Anterior cingulate cortex (tissue), 58 donors: ENCODE data around the gene ATG7.
A peak's percentile ranks its signal among the peaks of the same experiment; 100 is the strongest.
"Not testable (repeated sequence)": the region's sequence is repeated elsewhere in the genome, so short reads cannot be mapped to it uniquely, and the experiment has no call there.

Source experiments
- DNase-seq, 58 donors: peaks; one replicate each; lab custom pipeline; 2025; lab: John Stamatoyannopoulos, UW

Gene ATG7

GRCh38 chr3:11452885-11453847 is 181.0 kb downstream of the ATG7 start:
- peak in 25 of 58 donors; percentile 8 to 64 (median 34) for DNase-seq

GRCh38 chr3:11455956-11456355 is 183.8 kb downstream of the ATG7 start:
- no peak for DNase-seq

- no peak for DNase-seq
These were observed 184.9 kb downstream of the ATG7 start for GRCh38 chr3:11457135-11457534.

- no peak for DNase-seq
These were observed 187.1 kb downstream of the ATG7 start for GRCh38 chr3:11459186-11459824.

- DNase-seq, result no peak
These were observed 189.0 kb downstream of the ATG7 start for GRCh38 chr3:11461226-11461625.

- DNase-seq, result not testable (repeated sequence)
These were observed 190.5 kb downstream of the ATG7 start for GRCh38 chr3:11462673-11463072.

GRCh38 chr3:11463591-11463990 is 191.4 kb downstream of the ATG7 start:
- DNase-seq, result no peak

GRCh38 chr3:11464356-11464755 is 192.2 kb downstream of the ATG7 start:
- DNase-seq, result peak in 12 of 58 donors; percentile 5 to 36 (median 12)

GRCh38 chr3:11465744-11466616 is 193.8 kb downstream of the ATG7 start:
- DNase-seq, result peak in 8 of 58 donors; percentile 3 to 63 (median 13)

- no peak for DNase-seq
These were observed 195.7 kb downstream of the ATG7 start for GRCh38 chr3:11467875-11468274.

GRCh38 chr3:11470031-11470853 is 198.0 kb downstream of the ATG7 start:
- no peak for DNase-seq

GRCh38 chr3:11475324-11475723 is 203.1 kb downstream of the ATG7 start:
- DNase-seq, result no peak

- no peak for DNase-seq
These were observed 204.5 kb downstream of the ATG7 start for GRCh38 chr3:11476735-11477144.

- no peak for DNase-seq
These were observed 205.3 kb downstream of the ATG7 start for GRCh38 chr3:11477407-11477911.

- DNase-seq, result no peak
These were observed 206.0 kb downstream of the ATG7 start for GRCh38 chr3:11478167-11478566.

GRCh38 chr3:11479221-11479620 is 207.0 kb downstream of the ATG7 start:
- DNase-seq, result no peak

- no peak for DNase-seq
These were observed 208.6 kb downstream of the ATG7 start for GRCh38 chr3:11480663-11481298.

- DNase-seq, result no peak
These were observed 209.4 kb downstream of the ATG7 start for GRCh38 chr3:11481556-11481955.

- peak in 29 of 58 donors; percentile 2 to 64 (median 32) for DNase-seq
These were observed 209.8 kb downstream of the ATG7 start for GRCh38 chr3:11482021-11482420.
